Embryonic facial prominence (tissue), 1 donor: ENCODE data around the gene MAG.
A peak's percentile ranks its signal among the peaks of the same experiment; 100 is the strongest.

ENCODE experiments used
- DNase-seq: peaks from one replicate; pipeline ENCODE4 v3.0.0-alpha.2; 2016; ENCODE audit errors: extremely low spot score

Gene MAG

GRCh38 chr19:35265126-35265899 is 26.6 kb upstream of the MAG start:
- no peak for DNase-seq

- DNase-seq: no peak
Observed at GRCh38 chr19:35265900-35266519, 26.0 kb upstream of the MAG start.

- no peak for DNase-seq
Observed at GRCh38 chr19:35266520-35267352, 25.2 kb upstream of the MAG start.

- no peak for DNase-seq
Observed at GRCh38 chr19:35267353-35267817, 24.6 kb upstream of the MAG start.

- DNase-seq: no peak
Observed at GRCh38 chr19:35267818-35268535, 24.0 kb upstream of the MAG start.

- DNase-seq: peak; percentile 31
Observed at GRCh38 chr19:35268536-35269437, 23.2 kb upstream of the MAG start, which contains the start of gene USF2. Gene USF2 (plus strand): TSS chr19:35268962. CDS start chr19:35269102, 140 bp downstream.

- peak; percentile 34 for DNase-seq
Observed at GRCh38 chr19:35269438-35270117, 22.4 kb upstream of the MAG start.

- DNase-seq: no peak
Observed at GRCh38 chr19:35270381-35270811, 21.6 kb upstream of the MAG start.

- no peak for DNase-seq
Observed at GRCh38 chr19:35271546-35271945, 20.4 kb upstream of the MAG start.

GRCh38 chr19:35272122-35272719 is 19.7 kb upstream of the MAG start:
- DNase-seq: no peak

GRCh38 chr19:35272954-35273649 is 18.9 kb upstream of the MAG start:
- no peak for DNase-seq

GRCh38 chr19:35273686-35274259 is 18.2 kb upstream of the MAG start:
- DNase-seq: no peak

GRCh38 chr19:35274323-35274722 is 17.6 kb upstream of the MAG start:
- no peak for DNase-seq

- DNase-seq: no peak
Observed at GRCh38 chr19:35276706-35277281, 15.2 kb upstream of the MAG start.

- DNase-seq: no peak
Observed at GRCh38 chr19:35278578-35279284, 13.2 kb upstream of the MAG start.

- DNase-seq: no peak
Observed at GRCh38 chr19:35279374-35279773, 12.6 kb upstream of the MAG start.

- no peak for DNase-seq
Observed at GRCh38 chr19:35279985-35280821, 11.8 kb upstream of the MAG start.
